ENCODE results near the gene BTBD18.
"Not testable (repeated sequence)": the region's sequence is repeated elsewhere in the genome, so short reads cannot be mapped to it uniquely, and the experiment has no call there.

Gene BTBD18

GRCh38 chr11:57728829-57729228, 22.8 kb downstream of the BTBD18 start:
- H3K4me3 ChIP-seq (ENCODE audit: control insufficient read depth, low read depth, low read length): no peak overlapping the region
- DNase-seq (ENCODE audit: low read depth): no peak
- TF ChIP-seq CTCF (IDR thresholded peaks at IDR 0.05; ENCODE audit: control insufficient read depth, insufficient read depth, low read depth, low read length, missing control alignments): no peak

- no peak overlapping the region for H3K4me3 ChIP-seq (ENCODE audit: control insufficient read depth, low read depth, low read length)
- no peak for DNase-seq (ENCODE audit: low read depth)
- TF ChIP-seq CTCF (IDR thresholded peaks at IDR 0.05; ENCODE audit: control insufficient read depth, insufficient read depth, low read depth, low read length, missing control alignments): no peak
Observed at GRCh38 chr11:57727185-57727584, 24.4 kb downstream of the BTBD18 start.

GRCh38 chr11:57716726-57717125, 34.9 kb downstream of the BTBD18 start:
- not testable (repeated sequence) for DNase-seq (ENCODE audit: low read depth); H3K4me3 ChIP-seq (ENCODE audit: control insufficient read depth, low read depth, low read length)

GRCh38 chr11:57713835-57714234, 37.8 kb downstream of the BTBD18 start:
- peak overlapping the region; percentile 92 for H3K4me3 ChIP-seq (ENCODE audit: control insufficient read depth, low read depth, low read length)
- DNase-seq (ENCODE audit: low read depth): no peak
- TF ChIP-seq CTCF (IDR thresholded peaks at IDR 0.05; ENCODE audit: control insufficient read depth, insufficient read depth, low read depth, low read length, missing control alignments): no peak

DNA sequence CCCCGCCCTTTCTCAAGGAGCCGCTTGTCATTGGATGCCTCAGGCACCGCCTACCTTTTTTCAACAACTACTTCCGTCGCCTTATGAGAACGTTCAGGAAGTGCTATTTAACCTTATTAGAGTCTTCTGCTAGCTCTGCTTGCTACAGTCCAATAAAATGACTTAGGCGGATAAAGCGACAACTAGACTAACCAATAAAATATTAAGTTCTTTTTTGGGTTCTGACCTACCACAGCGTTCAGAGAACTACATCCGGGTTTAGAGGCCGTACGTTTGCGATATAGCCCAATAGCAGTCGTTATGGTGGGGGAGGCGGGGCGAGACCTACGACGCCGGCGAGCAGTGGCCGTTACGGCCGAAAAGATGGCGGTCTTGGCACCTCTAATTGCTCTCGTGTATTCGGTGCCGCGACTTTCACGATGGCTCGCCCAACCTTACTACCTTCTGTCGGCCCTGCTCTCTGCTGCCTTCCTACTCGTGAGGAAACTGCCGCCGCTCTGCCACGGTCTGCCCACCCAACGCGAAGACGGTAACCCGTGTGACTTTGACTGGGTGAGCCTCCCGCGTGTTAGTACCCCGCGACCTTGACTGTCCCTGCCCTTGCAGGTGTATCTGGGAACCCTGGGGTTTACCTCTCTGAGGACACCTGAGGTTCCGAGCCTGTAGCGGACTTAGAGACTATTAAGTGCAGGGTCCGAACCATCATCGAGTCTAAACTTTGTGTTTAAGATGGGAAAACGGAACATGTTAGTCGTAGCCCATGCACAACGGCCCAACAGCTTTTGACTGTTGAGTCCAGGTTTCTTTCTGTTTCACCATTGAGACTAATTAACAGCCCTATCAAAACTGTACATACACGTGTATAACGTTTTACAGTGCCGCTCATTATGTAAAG, 39.1 kb downstream of the BTBD18 start, which contains the start of gene TMX2:
TMX2 (plus strand) TSS at position 338 of the 895 bp plus-strand sequence; CDS start at position 364, 26 bp downstream.
- TF ChIP-seq CTCF (IDR thresholded peaks at IDR 0.05; ENCODE audit: control insufficient read depth, insufficient read depth, low read depth, low read length, missing control alignments): no peak
- peak within 1 kb of the TSS; percentile 92 for H3K4me3 ChIP-seq (ENCODE audit: control insufficient read depth, low read depth, low read length)
- DNase-seq (ENCODE audit: low read depth): peak; percentile 100

DNA sequence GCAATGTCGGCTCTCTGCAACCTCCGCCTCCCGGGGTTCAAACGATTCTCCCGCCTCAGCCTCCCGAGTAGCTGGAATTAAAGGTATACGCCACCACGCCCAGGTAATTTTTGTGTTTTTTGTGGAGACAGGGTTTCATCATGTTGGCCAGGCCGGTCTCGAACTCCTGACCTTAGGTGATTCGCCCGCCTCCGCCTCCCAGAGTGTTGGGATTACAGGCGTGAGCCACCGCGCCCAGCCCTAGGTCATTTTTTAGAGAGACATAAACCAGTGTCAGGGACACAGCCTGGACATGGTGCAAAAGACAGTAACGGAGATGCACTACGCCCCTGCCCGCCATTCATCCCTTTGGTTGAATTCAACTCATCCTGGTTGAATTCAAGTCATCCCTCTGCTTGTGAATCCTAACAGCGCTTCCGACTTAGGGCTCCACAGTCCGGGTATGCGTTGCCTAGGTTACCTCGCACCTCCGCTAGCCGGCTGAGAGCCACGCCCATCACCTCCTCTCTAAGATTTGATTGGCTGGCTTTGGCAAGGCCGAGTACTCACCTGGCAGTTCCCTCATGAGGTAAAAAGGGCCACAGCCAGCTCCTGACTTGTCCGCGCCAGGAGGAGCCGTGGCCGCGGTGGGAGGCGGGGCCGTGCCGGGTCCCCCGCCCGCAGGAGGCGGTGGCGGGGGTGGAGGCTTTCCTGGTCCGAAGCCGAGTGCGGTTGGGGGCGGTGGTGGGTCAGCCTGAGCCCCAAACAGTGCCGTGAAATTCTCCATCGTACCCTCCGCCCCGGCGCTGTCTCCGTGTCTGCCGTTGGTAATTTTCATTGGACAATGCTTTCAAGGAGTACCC, 40.0 kb downstream of the BTBD18 start, which contains the start of gene MED19:
MED19 (minus strand) TSS at position 802 of the 842 bp plus-strand sequence; CDS start at position 766, 36 bp downstream.
- no peak for TF ChIP-seq CTCF (IDR thresholded peaks at IDR 0.05; ENCODE audit: control insufficient read depth, insufficient read depth, low read depth, low read length, missing control alignments)
- peak; percentile 29 for DNase-seq (ENCODE audit: low read depth)
- H3K4me3 ChIP-seq (ENCODE audit: control insufficient read depth, low read depth, low read length): peak within 1 kb of the TSS; percentile 92
